NCI-H1694 (cell line): ENCODE data around the gene MMRN2.
"Not testable (repeated sequence)": the region's sequence is repeated elsewhere in the genome, so short reads cannot be mapped to it uniquely, and the experiment has no call there.

ENCODE experiments used
- DNase-seq: peaks from one replicate; lab custom pipeline; 2025; lab: John Stamatoyannopoulos, UW

The MMRN2 gene

GRCh38 chr10:86940677-86941076 lies 16.7 kb downstream of the MMRN2 start:
- no peak for DNase-seq

- DNase-seq = not testable (repeated sequence)
These were observed 17.3 kb downstream of the MMRN2 start for GRCh38 chr10:86940076-86940475.

GRCh38 chr10:86938260-86938659 lies 19.2 kb downstream of the MMRN2 start:
- no peak for DNase-seq

GRCh38 chr10:86937502-86938154 lies 19.8 kb downstream of the MMRN2 start:
- DNase-seq = no peak

GRCh38 chr10:86936661-86937501 lies 20.5 kb downstream of the MMRN2 start:
- DNase-seq = no peak

- not testable (repeated sequence) for DNase-seq
These were observed 23.2 kb downstream of the MMRN2 start for GRCh38 chr10:86934162-86934711.

- no peak for DNase-seq
These were observed 24.7 kb downstream of the MMRN2 start for GRCh38 chr10:86932674-86933073.

- DNase-seq = no peak
These were observed 25.5 kb downstream of the MMRN2 start for GRCh38 chr10:86931872-86932271.

- DNase-seq = no peak
These were observed 27.7 kb downstream of the MMRN2 start for GRCh38 chr10:86929468-86930380.

GRCh38 chr10:86922553-86922961 lies 34.9 kb downstream of the MMRN2 start:
- DNase-seq = no peak

- no peak for DNase-seq
These were observed 39.4 kb downstream of the MMRN2 start for GRCh38 chr10:86918022-86918471.

GRCh38 chr10:86914734-86915133 lies 42.7 kb downstream of the MMRN2 start:
- no peak for DNase-seq

- DNase-seq = no peak
These were observed 52.0 kb downstream of the MMRN2 start for GRCh38 chr10:86905429-86905828.

GRCh38 chr10:86904600-86904999 lies 52.8 kb downstream of the MMRN2 start:
- DNase-seq = no peak

- no peak for DNase-seq
These were observed 56.5 kb downstream of the MMRN2 start for GRCh38 chr10:86900955-86901354.

- peak; percentile 17 for DNase-seq
These were observed 57.6 kb downstream of the MMRN2 start for GRCh38 chr10:86899670-86900276.

- no peak for DNase-seq
These were observed 58.3 kb downstream of the MMRN2 start for GRCh38 chr10:86899132-86899531.

- no peak for DNase-seq
These were observed 58.9 kb downstream of the MMRN2 start for GRCh38 chr10:86898511-86898910.

GRCh38 chr10:86889997-86890396 lies 67.4 kb downstream of the MMRN2 start:
- no peak for DNase-seq

- no peak for DNase-seq
These were observed 68.6 kb downstream of the MMRN2 start for GRCh38 chr10:86888585-86889381.
